Endothelial cell of umbilical vein (primary cell): ENCODE measurements around the gene FAM83F. TPM values are rescaled to one million over a fixed set of nuclear protein-coding genes. Genes with fewer than 3 reads are reported as not detected.
A peak's percentile ranks its signal among the peaks of the same experiment; 100 is the strongest.

Experiments
- BruUV-seq: library from RNA; stranded (reverse); fragments of 400-500 nt; replicated peaks from 2 replicates; lab custom pipeline; 2021; lab: Mats Ljungman, UMichigan
- CTCF ChIA-PET: fragments of 300-600, 350-600 bp; sonication (Branson Sonifier 250); formaldehyde crosslinking; loops from one replicate; lab custom pipeline; 2021; ENCODE audit warnings: antibody characterized with exemption, inconsistent platforms; lab: Charles Lee
- POLR2A ChIA-PET: fragments of 300-600, 350-600 bp; sonication (Branson Sonifier 250); formaldehyde crosslinking; loops from one replicate; lab custom pipeline; 2021; ENCODE audit warnings: antibody characterized with exemption, inconsistent platforms; lab: Charles Lee
- DNase-seq: peaks from one replicate; pipeline ENCODE4 v3.0.0-alpha.2; 2011; ENCODE audit warnings: low read depth, low spot score
- FAIRE-seq: peaks from 2 replicates; lab custom pipeline; 2011; peaks lifted over from hg19 to GRCh38; lab: Jason Lieb, UNC
- H2AFZ ChIP-seq: 2 replicates; pipeline ENCODE4 v1.6.0; 2012; ENCODE audit warnings: low read depth, low read length, control low read depth, inconsistent platforms
- H3K27ac ChIP-seq: 2 replicates; pipeline ENCODE4 v1.5.1; 2011; ENCODE audit warnings: low read depth, mild to moderate bottlenecking, control low read depth, low read length, moderate library complexity; ENCODE audit not compliant: insufficient read depth
- H3K27me3 ChIP-seq, 2 experiments: 2 replicates each; pipeline versions ENCODE4 v1.6.0 to v1.6.1; 2011; ENCODE audit warnings: low read length in 2 of 2, mixed read lengths in 1 of 2; ENCODE audit not compliant: control insufficient read depth in 2 of 2, insufficient read depth in 2 of 2
- H3K36me3 ChIP-seq, 2 experiments: 2 replicates in 1 of 2; 3 replicates in 1 of 2; pipeline ENCODE4 v1.5.1; 2011; ENCODE audit warnings: low read length in 2 of 2, mild to moderate bottlenecking in 1 of 2, moderate library complexity in 1 of 2; ENCODE audit not compliant: control insufficient read depth in 2 of 2, insufficient read depth in 2 of 2; ENCODE audit errors: extremely low read depth in 1 of 2
- H3K4me1 ChIP-seq: 3 replicates; pipeline ENCODE4 v1.5.1; 2011; ENCODE audit warnings: mild to moderate bottlenecking, low read length; ENCODE audit not compliant: control insufficient read depth, insufficient read depth; ENCODE audit errors: extremely low read depth
- H3K4me2 ChIP-seq: 2 replicates; pipeline ENCODE4 v1.6.1; 2011; ENCODE audit warnings: low read length, control low read depth, mixed read lengths; ENCODE audit not compliant: insufficient read depth
- H3K4me3 ChIP-seq, 3 experiments: fragments of 200-600 bp in 1 of 3; sonication (generic), shearing (Covaris generic) in 1 of 3; replicated peaks in 1 of 3; 2 replicates each; pipeline ENCODE4 v1.5.1; 2011 to 2016; ENCODE audit warnings: control low read depth in 3 of 3, low read length in 3 of 3, mild to moderate bottlenecking in 2 of 3, inconsistent platforms in 1 of 3, low read depth in 1 of 3, moderate library complexity in 1 of 3; ENCODE audit not compliant: insufficient read depth in 1 of 3
- H3K79me2 ChIP-seq: 2 replicates; pipeline ENCODE4 v1.6.0; 2012; ENCODE audit warnings: low read length, inconsistent platforms; ENCODE audit not compliant: control insufficient read depth, insufficient read depth
- H3K9ac ChIP-seq: replicated peaks from 2 replicates; pipeline ENCODE3; 2011; ENCODE audit warnings: low read length, control low read depth; ENCODE audit not compliant: insufficient read depth; ENCODE audit errors: extremely low read depth
- H3K9me1 ChIP-seq: replicated peaks from 3 replicates; pipeline ENCODE4 v1.6.0; 2011; ENCODE audit warnings: mild to moderate bottlenecking, low read length; ENCODE audit not compliant: control insufficient read depth, insufficient read depth; ENCODE audit errors: extremely low read depth
- H3K9me3 ChIP-seq: replicated peaks from 2 replicates; pipeline ENCODE4 v1.5.1; 2012; ENCODE audit warnings: low read length, inconsistent platforms; ENCODE audit not compliant: control insufficient read depth, insufficient read depth
- H4K20me1 ChIP-seq: replicated peaks from 2 replicates; pipeline ENCODE3; 2011; ENCODE audit warnings: mild to moderate bottlenecking, low read length; ENCODE audit not compliant: control insufficient read depth, insufficient read depth; ENCODE audit errors: extremely low read depth
- EZH2 ChIP-seq: IDR thresholded peaks from 2 replicates; pipeline ENCODE4 v1.6.1; 2012; ENCODE audit warnings: borderline replicate concordance, low read depth, mild to moderate bottlenecking, moderate library complexity, low read length, inconsistent platforms; ENCODE audit not compliant: severe bottlenecking
- FOS ChIP-seq: IDR thresholded peaks from 2 replicates; pipeline ENCODE4 v1.6.1; 2011; ENCODE audit warnings: mild to moderate bottlenecking, low read length, moderate library complexity, borderline replicate concordance; ENCODE audit not compliant: insufficient read depth
- MAX ChIP-seq: IDR thresholded peaks from 2 replicates; pipeline ENCODE4 v1.6.1; 2011; ENCODE audit not compliant: insufficient read depth, insufficient read length
- POLR2AphosphoS5 ChIP-seq: IDR thresholded peaks from 2 replicates; pipeline ENCODE4 v1.6.1; 2012; ENCODE audit warnings: low read depth, mild to moderate bottlenecking, control low read depth, low read length, moderate library complexity; ENCODE audit not compliant: insufficient read depth
- dilution Hi-C: fragments of 300-500 bp; cut with MboI; formaldehyde crosslinking; loops from one replicate; pipeline ENCODE4 v1.15.0; 2019; ENCODE audit warnings: low sequenced_read_pairs; ENCODE audit not compliant: extremely low pct_ligation_motif_present
- intact Hi-C: fragments of 100-400 bp; cut with micrococcal nuclease; formaldehyde crosslinking; loops from one replicate; pipeline ENCODE4 v1.10.0; 2022
- polyA plus RNA-seq, 4 experiments: library from polyadenylated mRNA; depleted of rRNA in 3 of 4; stranded (reverse) in 3 of 4; unstranded in 1 of 4; fragments of >200 nt; gene quantifications; 2 replicates each; pipeline versions ENCODE4 v1.2.1 to v1.2.3, GENCODE V29; 2011 to 2012; ENCODE audit warnings: missing spikeins in 1 of 4
- total RNA-seq: library from RNA; stranded (reverse); gene quantifications from 2 replicates; pipeline ENCODE4 v1.2.3, GENCODE V29; 2021

The FAM83F gene
- total and polyA plus RNA-seq, 2 donors (not counting 3 experiments of a cell fraction or from before 2014, with no cell fraction given): not detected

GRCh38 chr22:39967103-39967829 lies 27.5 kb upstream of the FAM83F start:
- no peak overlapping the region for H3K9ac ChIP-seq
- H3K9me3 ChIP-seq: no peaks in the 10 kb centered on the region
- peaks cover 2 to 4% of the 10 kb centered on the region in 2 experiments for H3K27me3 ChIP-seq
- no TSS peak for BruUV-seq
- TF ChIP-seq FOS: peak; percentile 12
- no peak for TF ChIP-seq MAX
- TF ChIP-seq POLR2AphosphoS5: no peak
- no peak for TF ChIP-seq EZH2
- H3K4me3 ChIP-seq: no peak overlapping the region
- no peaks in the 10 kb centered on the region for H3K9me1 ChIP-seq
- ChIA-PET POLR2A (no interaction called here), CTCF (interaction anchor here (0.8 to 1.7 kb wide), 3 partner anchors 46 to 432 kb away, joined by 3 to 6 read pairs (median 3); no protein-coding TSS in a partner anchor)
- H3K36me3 ChIP-seq: no peaks in the 10 kb centered on the region
- DNase-seq (peak; percentile 40), FAIRE-seq (peak; percentile 50)
- H3K79me2 ChIP-seq: no peaks in the 10 kb centered on the region
- intact Hi-C loops (no loop called here), dilution Hi-C loops (no loop called here)
- no peak overlapping the region for H2AFZ ChIP-seq
- H3K4me2 ChIP-seq: no peak overlapping the region
- H4K20me1 ChIP-seq: no peaks in the 10 kb centered on the region
- H3K4me1 ChIP-seq: no peaks in the 10 kb centered on the region
- H3K27ac ChIP-seq: no peak overlapping the region
